HG03575 (cell line): Measurements from ENCODE around the gene TNS3.

ENCODE experiments used
- ATAC-seq: cut with Tn5 transposase; IDR thresholded peaks from one replicate; pipeline ENCODE4 v1.9.1; 2021; ENCODE audit not compliant: unreplicated experiment, insufficient number of reproducible peaks, low FRiP score; ENCODE audit errors: extremely low read depth

The TNS3 gene

GRCh38 chr7:47301657-47302295 is 280.1 kb downstream of the TNS3 start:
- no peak for ATAC-seq

- no peak for ATAC-seq
Observed at GRCh38 chr7:47301105-47301477, 280.8 kb downstream of the TNS3 start.

- ATAC-seq: no peak
Observed at GRCh38 chr7:47300472-47301104, 281.3 kb downstream of the TNS3 start.

- no peak for ATAC-seq
Observed at GRCh38 chr7:47299496-47299895, 282.4 kb downstream of the TNS3 start.

GRCh38 chr7:47298636-47299035 is 283.3 kb downstream of the TNS3 start:
- no peak for ATAC-seq

GRCh38 chr7:47297120-47297519 is 284.8 kb downstream of the TNS3 start:
- ATAC-seq: no peak

- ATAC-seq: no peak
Observed at GRCh38 chr7:47295606-47296005, 286.3 kb downstream of the TNS3 start.

GRCh38 chr7:47294556-47295222 is 287.2 kb downstream of the TNS3 start:
- no peak for ATAC-seq

GRCh38 chr7:47293884-47294555 is 287.9 kb downstream of the TNS3 start:
- no peak for ATAC-seq

- ATAC-seq: no peak
Observed at GRCh38 chr7:47292832-47293309, 289.0 kb downstream of the TNS3 start.

- ATAC-seq: peak; percentile 94
Observed at GRCh38 chr7:47291461-47292081, 290.3 kb downstream of the TNS3 start.

- no peak for ATAC-seq
Observed at GRCh38 chr7:47290867-47291266, 291.0 kb downstream of the TNS3 start.

- ATAC-seq: no peak
Observed at GRCh38 chr7:47290466-47290865, 291.4 kb downstream of the TNS3 start.

- ATAC-seq: no peak
Observed at GRCh38 chr7:47288060-47288459, 293.9 kb downstream of the TNS3 start.

- ATAC-seq: no peak
Observed at GRCh38 chr7:47285860-47286491, 295.9 kb downstream of the TNS3 start.

- ATAC-seq: no peak
Observed at GRCh38 chr7:47284691-47285635, 296.9 kb downstream of the TNS3 start.

GRCh38 chr7:47283497-47284131 is 298.3 kb downstream of the TNS3 start:
- no peak for ATAC-seq
